ENCODE measurements around the gene TTLL11. TPM values are rescaled to one million over a fixed set of nuclear protein-coding genes. Genes with fewer than 3 reads are reported as not detected.

The TTLL11 gene
- total and polyA plus RNA-seq, 2 experiments from 2014 or later: 0.57 to 1.4 TPM

DNA sequence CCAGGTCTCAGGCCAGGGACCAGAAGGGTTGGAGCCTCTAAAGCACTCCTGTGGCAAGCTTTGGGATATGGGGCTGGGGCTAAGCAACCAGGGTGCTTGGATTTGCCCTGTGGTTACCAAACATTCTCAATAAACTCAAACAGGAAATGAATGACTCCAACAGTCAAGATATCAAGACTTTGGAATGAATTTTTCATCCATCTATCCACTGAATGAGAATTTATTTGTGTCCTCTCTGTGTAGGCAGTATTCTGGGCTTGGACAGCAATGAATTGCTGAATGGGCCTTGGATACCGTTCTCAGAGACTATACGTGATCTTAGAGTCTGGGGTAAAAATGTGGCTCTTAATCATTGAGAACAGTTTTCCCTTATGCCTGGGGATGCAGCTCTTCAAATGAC is 229.2 kb downstream of the TTLL11 start:
- H3K27me3 Mint-ChIP-seq (ENCODE audit: insufficient read depth, low read depth, poor library complexity): peaks cover 5% of the 10 kb centered on the region
- no peaks in the 10 kb centered on the region for H3F3A ChIP-seq (replicated peaks; ENCODE audit: low read depth)
- no peaks in the 10 kb centered on the region for H3K9me2 ChIP-seq (ENCODE audit: insufficient read depth)
- H4K20me1 ChIP-seq (replicated peaks; ENCODE audit: insufficient read depth): 0 out of 2 replicates have a peak, but pooled peaks cover 3% of the 10 kb centered on the region
- no peak overlapping the region for H3K4me2 ChIP-seq
- H3K4me1 Mint-ChIP-seq: peaks cover 31% of the 10 kb centered on the region
- no peaks in the 10 kb centered on the region for H3K36me3 Mint-ChIP-seq (ENCODE audit: low read depth)
- H3K4me3 Mint-ChIP-seq: no peak overlapping the region
- no peak for TF ChIP-seq JUNB (IDR thresholded peaks at IDR 0.05; ENCODE audit: unreplicated experiment)
- TF ChIP-seq, protein P1, sequence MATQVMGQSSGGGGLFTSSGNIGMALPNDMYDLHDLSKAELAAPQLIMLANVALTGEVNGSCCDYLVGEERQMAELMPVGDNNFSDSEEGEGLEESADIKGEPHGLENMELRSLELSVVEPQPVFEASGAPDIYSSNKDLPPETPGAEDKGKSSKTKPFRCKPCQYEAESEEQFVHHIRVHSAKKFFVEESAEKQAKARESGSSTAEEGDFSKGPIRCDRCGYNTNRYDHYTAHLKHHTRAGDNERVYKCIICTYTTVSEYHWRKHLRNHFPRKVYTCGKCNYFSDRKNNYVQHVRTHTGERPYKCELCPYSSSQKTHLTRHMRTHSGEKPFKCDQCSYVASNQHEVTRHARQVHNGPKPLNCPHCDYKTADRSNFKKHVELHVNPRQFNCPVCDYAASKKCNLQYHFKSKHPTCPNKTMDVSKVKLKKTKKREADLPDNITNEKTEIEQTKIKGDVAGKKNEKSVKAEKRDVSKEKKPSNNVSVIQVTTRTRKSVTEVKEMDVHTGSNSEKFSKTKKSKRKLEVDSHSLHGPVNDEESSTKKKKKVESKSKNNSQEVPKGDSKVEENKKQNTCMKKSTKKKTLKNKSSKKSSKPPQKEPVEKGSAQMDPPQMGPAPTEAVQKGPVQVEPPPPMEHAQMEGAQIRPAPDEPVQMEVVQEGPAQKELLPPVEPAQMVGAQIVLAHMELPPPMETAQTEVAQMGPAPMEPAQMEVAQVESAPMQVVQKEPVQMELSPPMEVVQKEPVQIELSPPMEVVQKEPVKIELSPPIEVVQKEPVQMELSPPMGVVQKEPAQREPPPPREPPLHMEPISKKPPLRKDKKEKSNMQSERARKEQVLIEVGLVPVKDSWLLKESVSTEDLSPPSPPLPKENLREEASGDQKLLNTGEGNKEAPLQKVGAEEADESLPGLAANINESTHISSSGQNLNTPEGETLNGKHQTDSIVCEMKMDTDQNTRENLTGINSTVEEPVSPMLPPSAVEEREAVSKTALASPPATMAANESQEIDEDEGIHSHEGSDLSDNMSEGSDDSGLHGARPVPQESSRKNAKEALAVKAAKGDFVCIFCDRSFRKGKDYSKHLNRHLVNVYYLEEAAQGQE (IDR thresholded peaks at IDR 0.05; ENCODE audit: unreplicated experiment): no peak
- no peak for TF ChIP-seq POLR2AphosphoS5 (IDR thresholded peaks at IDR 0.05; ENCODE audit: low read depth)
- TF ChIP-seq, protein P2, sequence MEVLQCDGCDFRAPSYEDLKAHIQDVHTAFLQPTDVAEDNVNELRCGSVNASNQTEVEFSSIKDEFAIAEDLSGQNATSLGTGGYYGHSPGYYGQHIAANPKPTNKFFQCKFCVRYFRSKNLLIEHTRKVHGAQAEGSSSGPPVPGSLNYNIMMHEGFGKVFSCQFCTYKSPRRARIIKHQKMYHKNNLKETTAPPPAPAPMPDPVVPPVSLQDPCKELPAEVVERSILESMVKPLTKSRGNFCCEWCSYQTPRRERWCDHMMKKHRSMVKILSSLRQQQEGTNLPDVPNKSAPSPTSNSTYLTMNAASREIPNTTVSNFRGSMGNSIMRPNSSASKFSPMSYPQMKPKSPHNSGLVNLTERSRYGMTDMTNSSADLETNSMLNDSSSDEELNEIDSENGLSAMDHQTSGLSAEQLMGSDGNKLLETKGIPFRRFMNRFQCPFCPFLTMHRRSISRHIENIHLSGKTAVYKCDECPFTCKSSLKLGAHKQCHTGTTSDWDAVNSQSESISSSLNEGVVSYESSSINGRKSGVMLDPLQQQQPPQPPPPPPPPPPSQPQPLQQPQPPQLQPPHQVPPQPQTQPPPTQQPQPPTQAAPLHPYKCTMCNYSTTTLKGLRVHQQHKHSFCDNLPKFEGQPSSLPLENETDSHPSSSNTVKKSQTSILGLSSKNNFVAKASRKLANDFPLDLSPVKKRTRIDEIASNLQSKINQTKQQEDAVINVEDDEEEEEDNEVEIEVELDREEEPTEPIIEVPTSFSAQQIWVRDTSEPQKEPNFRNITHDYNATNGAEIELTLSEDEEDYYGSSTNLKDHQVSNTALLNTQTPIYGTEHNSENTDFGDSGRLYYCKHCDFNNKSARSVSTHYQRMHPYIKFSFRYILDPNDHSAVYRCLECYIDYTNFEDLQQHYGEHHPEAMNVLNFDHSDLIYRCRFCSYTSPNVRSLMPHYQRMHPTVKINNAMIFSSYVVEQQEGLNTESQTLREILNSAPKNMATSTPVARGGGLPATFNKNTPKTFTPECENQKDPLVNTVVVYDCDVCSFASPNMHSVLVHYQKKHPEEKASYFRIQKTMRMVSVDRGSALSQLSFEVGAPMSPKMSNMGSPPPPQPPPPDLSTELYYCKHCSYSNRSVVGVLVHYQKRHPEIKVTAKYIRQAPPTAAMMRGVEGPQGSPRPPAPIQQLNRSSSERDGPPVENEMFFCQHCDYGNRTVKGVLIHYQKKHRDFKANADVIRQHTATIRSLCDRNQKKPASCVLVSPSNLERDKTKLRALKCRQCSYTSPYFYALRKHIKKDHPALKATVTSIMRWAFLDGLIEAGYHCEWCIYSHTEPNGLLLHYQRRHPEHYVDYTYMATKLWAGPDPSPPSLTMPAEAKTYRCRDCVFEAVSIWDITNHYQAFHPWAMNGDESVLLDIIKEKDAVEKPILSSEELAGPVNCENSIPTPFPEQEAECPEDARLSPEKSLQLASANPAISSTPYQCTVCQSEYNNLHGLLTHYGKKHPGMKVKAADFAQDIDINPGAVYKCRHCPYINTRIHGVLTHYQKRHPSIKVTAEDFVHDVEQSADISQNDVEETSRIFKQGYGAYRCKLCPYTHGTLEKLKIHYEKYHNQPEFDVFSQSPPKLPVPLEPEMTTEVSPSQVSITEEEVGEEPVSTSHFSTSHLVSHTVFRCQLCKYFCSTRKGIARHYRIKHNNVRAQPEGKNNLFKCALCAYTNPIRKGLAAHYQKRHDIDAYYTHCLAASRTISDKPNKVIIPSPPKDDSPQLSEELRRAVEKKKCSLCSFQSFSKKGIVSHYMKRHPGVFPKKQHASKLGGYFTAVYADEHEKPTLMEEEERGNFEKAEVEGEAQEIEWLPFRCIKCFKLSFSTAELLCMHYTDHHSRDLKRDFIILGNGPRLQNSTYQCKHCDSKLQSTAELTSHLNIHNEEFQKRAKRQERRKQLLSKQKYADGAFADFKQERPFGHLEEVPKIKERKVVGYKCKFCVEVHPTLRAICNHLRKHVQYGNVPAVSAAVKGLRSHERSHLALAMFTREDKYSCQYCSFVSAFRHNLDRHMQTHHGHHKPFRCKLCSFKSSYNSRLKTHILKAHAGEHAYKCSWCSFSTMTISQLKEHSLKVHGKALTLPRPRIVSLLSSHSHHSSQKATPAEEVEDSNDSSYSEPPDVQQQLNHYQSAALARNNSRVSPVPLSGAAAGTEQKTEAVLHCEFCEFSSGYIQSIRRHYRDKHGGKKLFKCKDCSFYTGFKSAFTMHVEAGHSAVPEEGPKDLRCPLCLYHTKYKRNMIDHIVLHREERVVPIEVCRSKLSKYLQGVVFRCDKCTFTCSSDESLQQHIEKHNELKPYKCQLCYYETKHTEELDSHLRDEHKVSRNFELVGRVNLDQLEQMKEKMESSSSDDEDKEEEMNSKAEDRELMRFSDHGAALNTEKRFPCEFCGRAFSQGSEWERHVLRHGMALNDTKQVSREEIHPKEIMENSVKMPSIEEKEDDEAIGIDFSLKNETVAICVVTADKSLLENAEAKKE (CRISPR knock-in tag; IDR thresholded peaks at IDR 0.05): no peak
- TF ChIP-seq, protein P3, sequence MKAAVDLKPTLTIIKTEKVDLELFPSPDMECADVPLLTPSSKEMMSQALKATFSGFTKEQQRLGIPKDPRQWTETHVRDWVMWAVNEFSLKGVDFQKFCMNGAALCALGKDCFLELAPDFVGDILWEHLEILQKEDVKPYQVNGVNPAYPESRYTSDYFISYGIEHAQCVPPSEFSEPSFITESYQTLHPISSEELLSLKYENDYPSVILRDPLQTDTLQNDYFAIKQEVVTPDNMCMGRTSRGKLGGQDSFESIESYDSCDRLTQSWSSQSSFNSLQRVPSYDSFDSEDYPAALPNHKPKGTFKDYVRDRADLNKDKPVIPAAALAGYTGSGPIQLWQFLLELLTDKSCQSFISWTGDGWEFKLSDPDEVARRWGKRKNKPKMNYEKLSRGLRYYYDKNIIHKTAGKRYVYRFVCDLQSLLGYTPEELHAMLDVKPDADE (IDR thresholded peaks at IDR 0.05): no peak
- TF ChIP-seq NANOG (IDR thresholded peaks at IDR 0.05; ENCODE audit: borderline replicate concordance): no peak
- no peak for TF ChIP-seq EZH2phosphoT487 (IDR thresholded peaks at IDR 0.05; ENCODE audit: unreplicated experiment)
- TF ChIP-seq, protein P4, sequence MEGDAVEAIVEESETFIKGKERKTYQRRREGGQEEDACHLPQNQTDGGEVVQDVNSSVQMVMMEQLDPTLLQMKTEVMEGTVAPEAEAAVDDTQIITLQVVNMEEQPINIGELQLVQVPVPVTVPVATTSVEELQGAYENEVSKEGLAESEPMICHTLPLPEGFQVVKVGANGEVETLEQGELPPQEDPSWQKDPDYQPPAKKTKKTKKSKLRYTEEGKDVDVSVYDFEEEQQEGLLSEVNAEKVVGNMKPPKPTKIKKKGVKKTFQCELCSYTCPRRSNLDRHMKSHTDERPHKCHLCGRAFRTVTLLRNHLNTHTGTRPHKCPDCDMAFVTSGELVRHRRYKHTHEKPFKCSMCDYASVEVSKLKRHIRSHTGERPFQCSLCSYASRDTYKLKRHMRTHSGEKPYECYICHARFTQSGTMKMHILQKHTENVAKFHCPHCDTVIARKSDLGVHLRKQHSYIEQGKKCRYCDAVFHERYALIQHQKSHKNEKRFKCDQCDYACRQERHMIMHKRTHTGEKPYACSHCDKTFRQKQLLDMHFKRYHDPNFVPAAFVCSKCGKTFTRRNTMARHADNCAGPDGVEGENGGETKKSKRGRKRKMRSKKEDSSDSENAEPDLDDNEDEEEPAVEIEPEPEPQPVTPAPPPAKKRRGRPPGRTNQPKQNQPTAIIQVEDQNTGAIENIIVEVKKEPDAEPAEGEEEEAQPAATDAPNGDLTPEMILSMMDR (conservative IDR thresholded peaks at IDR 0.05; ENCODE audit: low read depth in 2 of 2): no peak
- TF ChIP-seq STAT1 (IDR thresholded peaks at IDR 0.05; ENCODE audit: unreplicated experiment): no peak
- no peaks in the 10 kb centered on the region for H3K9me3 Mint-ChIP-seq
- no peaks in the 10 kb centered on the region for H3K79me2 ChIP-seq (replicated peaks; ENCODE audit: insufficient read depth)
- no peaks in the 10 kb centered on the region for H3K27me3 ChIP-seq (ENCODE audit: insufficient read depth)
- H3K36me3 ChIP-seq (ENCODE audit: insufficient read depth): no peaks in the 10 kb centered on the region
- ATAC-seq: no peak
- no peak overlapping the region; the same call in 1 of the 2 replicates for H2AFZ ChIP-seq
- peaks cover 10% of the 10 kb centered on the region for H3K4me1 ChIP-seq (ENCODE audit: insufficient read depth)
- H3K27ac Mint-ChIP-seq: no peak overlapping the region
- H3K4me3 ChIP-seq: no peak overlapping the region
- DNase-seq (ENCODE audit: low spot score): no peak
- no peak overlapping the region for H3K27ac ChIP-seq (ENCODE audit: low read depth)
